Heart right ventricle (tissue), 16 donors: ENCODE results near the gene NTSR1. TPM values are rescaled to one million over a fixed set of nuclear protein-coding genes. Genes with fewer than 3 reads are reported as not detected.
A peak's percentile ranks its signal among the peaks of the same experiment; 100 is the strongest.

Source experiments
- ATAC-seq, 8 donors: fragments of 200-7000 bp; cut with Tn5 transposase; one replicate each; pipeline ENCODE4 v1.9.1; 2020; ENCODE audit warnings: mild to moderate bottlenecking in 8 of 8, moderate library complexity in 8 of 8, moderate number of reproducible peaks in 1 of 8
- DNase-seq, 2 donors: peaks; one replicate each; pipeline ENCODE4 v3.0.0-alpha.2; 2020
- H3K27ac ChIP-seq, 10 donors: fragments of 200-600 bp; sonication (generic) in 2 of 10; one replicate each; pipeline versions ENCODE4 v1.5.0 to v1.8.0; 2020 to 2022; ENCODE audit warnings: mild to moderate bottlenecking in 3 of 10
- H3K27me3 ChIP-seq, 7 donors: fragments of 200-600 bp; one replicate each; pipeline ENCODE4 v1.8.0; 2021 to 2022; ENCODE audit warnings: mild to moderate bottlenecking in 2 of 7
- H3K36me3 ChIP-seq, 9 donors: fragments of 200-600 bp; sonication (generic) in 1 of 9; one replicate each; pipeline versions ENCODE4 v1.5.0 to v1.8.0; 2020 to 2022; ENCODE audit warnings: mild to moderate bottlenecking in 2 of 9
- H3K4me1 ChIP-seq, 9 donors: fragments of 200-600 bp; sonication (generic) in 1 of 9; one replicate each; pipeline versions ENCODE4 v1.5.0 to v1.8.0; 2020 to 2022; ENCODE audit warnings: mild to moderate bottlenecking in 4 of 9
- H3K4me3 ChIP-seq, 10 donors: fragments of 200-600 bp; sonication (generic) in 2 of 10; one replicate each; pipeline versions ENCODE4 v1.5.0 to v1.8.0; 2020 to 2022; ENCODE audit warnings: mild to moderate bottlenecking in 7 of 10, moderate library complexity in 2 of 10
- H3K9me3 ChIP-seq, 11 donors: fragments of 200-600 bp in 10 of 11; sonication (generic) in 2 of 11; one replicate each; pipeline versions ENCODE4 v1.5.0 to v1.8.0; 2013 to 2022; ENCODE audit warnings: mild to moderate bottlenecking in 2 of 11, control low read depth in 1 of 11, moderate library complexity in 1 of 11
- CTCF ChIP-seq, 9 donors: fragments of 200-600 bp; sonication (generic) in 2 of 9; IDR thresholded peaks; one replicate each; pipeline versions ENCODE4 v1.5.0 to v1.8.0; 2021 to 2022; ENCODE audit warnings: antibody characterized with exemption in 9 of 9, mild to moderate bottlenecking in 5 of 9, moderate library complexity in 1 of 9
- WGBS, 2 donors: extraction: QIAGEN DNeasy Blood & Tissue Kit; methylation state at CpG; one replicate each; pipeline ENCODE4 v1.1.7; 2013; ENCODE audit warnings: inconsistent platforms in 1 of 2; 5-methylcytosine and 5-hydroxymethylcytosine counted together
- intact Hi-C, 10 donors: fragments of 100-400 bp; cut with DNase I; formaldehyde crosslinking; loops; one replicate each; pipeline versions ENCODE4 v1.11.1 to v1.14.2; 2022
- polyA plus RNA-seq, 2 donors: library from polyadenylated mRNA; stranded (reverse); fragments of 200-250 nt; gene quantifications; one replicate each; pipeline ENCODE4 v1.2.3, GENCODE V29; 2013
- total RNA-seq, 10 donors: library from RNA; stranded (reverse); fragmentation: NEBNext Ultra II Directional in 3 of 10; extraction: Animal tissue kit (Norgen Biotek cat#: 25700) in 3 of 10; gene quantifications; one replicate each; pipeline versions ENCODE4 v1.2.1 to v1.2.4, GENCODE V29; 2021 to 2023
- donor health status: Arrhythmogenic right ventricular cardiomyopathy.
- donor health status: ischemic (EF 13 %, LVEDD 7.1; RV severe dilation, severe dysfunction).
- donor health status: healthy with polysubstance abuse.
- donor health status: DM: no; HTN: yes; CAD: no.
- donor health status: DM: no; HTN: no; CAD: no.
- donor health status: ischemic (EF 25% LVEDD 6.9; RV normal size, moderate dysfunction).
- donor health status: ischemic (EF 25% LVEDD 5.7; RV mildly dilated, moderate dysfunction).
- donor health status: healthy.
- donor health status: DM: yes; HTN: yes; CAD: no.
- donor health status: Ischemic cardiomyopathy.
- donor health status: ischemic (EF 35%, LVEDD 5.7; RV mildly dilated, moderate dysfunction).
- donor health status: nonischemic (EF 11% LVEDD 7.7; RV severe dilation, severe dysfunction).
- donor health status: DM: yes; HTN: yes; CAD: no.
- donor health status: PGD.
- donor health status: ischemic (EF 29% LVEDD 5.4; RV normal size, mild dysfunction).
- donor health status: nonischemic (EF 23%, LVEDD 6.1; RV moderate dilation, normal function).

NTSR1 gene
- total and polyA plus RNA-seq, 12 donors, result 0.08 TPM; not detected in 10

GRCh38 chr20:62804627-62805154, 96.1 kb downstream of the NTSR1 start, which contains the start of gene OGFR:
Gene OGFR, plus strand, starts transcription at chr20:62804835. Its CDS starts 25 bp downstream, at chr20:62804860.
- ATAC-seq (peak in 5 of 8 donors; percentile 15 to 75 (median 49)), DNase-seq (peak; percentile 70 to 74)
- no peak for TF ChIP-seq CTCF (IDR thresholded peaks at IDR 0.05)
- no peaks in the 10 kb centered on the region for H3K27me3 ChIP-seq
- peaks cover 0 to 51% (median 28%) of the 10 kb centered on the region in 9 donors for H3K36me3 ChIP-seq
- H3K27ac ChIP-seq, result peak within 1 kb of the TSS; percentile 66 to 96 (median 86)
- H3K4me3 ChIP-seq, result peak within 1 kb of the TSS; percentile 72 to 100 (median 95)
- H3K9me3 ChIP-seq, result no peaks in the 10 kb centered on the region
- intact Hi-C loops, result loop anchor here in 6 of 10 donors (5.0 to 10.0 kb wide), 3 partner anchors 137 to 302 kb away; no protein-coding TSS in a partner anchor
- WGBS, 2 donors, result 0 to 1% methylated on average over 42 to 74 of the region's 77 CpGs
- H3K4me1 ChIP-seq, result peaks cover 19 to 68% (median 59%) of the 10 kb centered on the region in 9 donors

GRCh38 chr20:62805155-62805710, 96.6 kb downstream of the NTSR1 start:
- Histone ChIP-seq H3K4me3 (peak overlapping the region; percentile 72 to 100 (median 95)), H3K27me3 (no peaks in the 10 kb centered on the region), H3K4me1 (peaks cover 19 to 68% (median 59%) of the 10 kb centered on the region in 9 donors), H3K36me3 (peaks cover 4 to 51% (median 31%) of the 10 kb centered on the region in 9 donors), H3K9me3 (no peaks in the 10 kb centered on the region), H3K27ac (peak overlapping the region; percentile 66 to 96 (median 86))
- 0% methylated on average over 42 to 58 of the region's 58 CpGs for WGBS, 2 donors
- TF ChIP-seq CTCF (IDR thresholded peaks at IDR 0.05), result no peak
- peak in 4 of 8 donors; percentile 4 to 53 (median 26) for ATAC-seq
- DNase-seq, result no peak
- intact Hi-C loops, result loop anchor here in 6 of 10 donors (5.0 to 10.0 kb wide), 3 partner anchors 138 to 303 kb away; no protein-coding TSS in a partner anchor

- peak overlapping the region in 9 of 10 donors; percentile 80 to 96 (median 87) for H3K27ac ChIP-seq
- H3K36me3 ChIP-seq, result peaks cover 4 to 51% (median 31%) of the 10 kb centered on the region in 9 donors
- TF ChIP-seq CTCF (IDR thresholded peaks at IDR 0.05), result no peak
- intact Hi-C loops, result loop anchor here in 6 of 10 donors (5.0 to 10.0 kb wide), 3 partner anchors 139 to 304 kb away; no protein-coding TSS in a partner anchor
- no peaks in the 10 kb centered on the region for H3K9me3 ChIP-seq
- H3K4me3 ChIP-seq, result peak overlapping the region; percentile 72 to 100 (median 95)
- H3K27me3 ChIP-seq, result no peaks in the 10 kb centered on the region
- DNase-seq (no peak), ATAC-seq (peak in 4 of 8 donors; percentile 2 to 8 (median 4))
- H3K4me1 ChIP-seq, result peaks cover 19 to 66% (median 59%) of the 10 kb centered on the region in 9 donors
- WGBS, 2 donors, result 30 to 40% methylated on average over 25 of the region's 25 CpGs
These were observed 97.2 kb downstream of the NTSR1 start for GRCh38 chr20:62805711-62806382.
